ENCODE data around the gene PIGR. TPM values are rescaled to one million over a fixed set of nuclear protein-coding genes. Genes with fewer than 3 reads are reported as not detected.

Gene PIGR
- total and polyA plus RNA-seq, 9 of the 15 experiments (the other 6 are each of a cell fraction or from before 2014, with no cell fraction given), result 0.01 to 1.5 (median 0.03) TPM; not detected in 4

DNA sequence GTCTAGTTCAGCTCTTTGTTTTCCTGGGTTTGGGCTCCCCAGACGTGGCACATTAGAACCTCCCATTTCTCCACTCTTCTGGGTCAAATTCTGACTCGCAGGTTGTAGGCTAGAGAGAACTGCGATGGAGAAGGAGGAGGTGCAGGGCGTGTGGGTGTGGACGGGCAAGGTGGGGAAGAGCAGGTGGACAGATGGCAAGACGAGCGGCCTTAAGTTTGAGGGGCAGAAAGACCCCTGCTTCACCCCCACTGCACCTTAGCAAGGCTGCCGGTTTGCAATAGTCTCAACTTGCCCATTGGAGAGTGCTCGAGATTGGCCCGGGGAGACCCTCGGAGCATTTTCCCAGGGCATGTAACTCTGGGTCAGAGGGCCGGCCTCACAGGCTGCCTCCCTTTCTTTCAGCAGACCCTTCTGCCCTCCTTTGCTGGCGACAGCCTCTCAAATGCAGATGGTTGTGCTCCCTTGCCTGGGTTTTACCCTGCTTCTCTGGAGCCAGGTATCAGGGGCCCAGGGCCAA, 47.3 kb downstream of the PIGR start (continued):
- TF ChIP-seq, protein P1, sequence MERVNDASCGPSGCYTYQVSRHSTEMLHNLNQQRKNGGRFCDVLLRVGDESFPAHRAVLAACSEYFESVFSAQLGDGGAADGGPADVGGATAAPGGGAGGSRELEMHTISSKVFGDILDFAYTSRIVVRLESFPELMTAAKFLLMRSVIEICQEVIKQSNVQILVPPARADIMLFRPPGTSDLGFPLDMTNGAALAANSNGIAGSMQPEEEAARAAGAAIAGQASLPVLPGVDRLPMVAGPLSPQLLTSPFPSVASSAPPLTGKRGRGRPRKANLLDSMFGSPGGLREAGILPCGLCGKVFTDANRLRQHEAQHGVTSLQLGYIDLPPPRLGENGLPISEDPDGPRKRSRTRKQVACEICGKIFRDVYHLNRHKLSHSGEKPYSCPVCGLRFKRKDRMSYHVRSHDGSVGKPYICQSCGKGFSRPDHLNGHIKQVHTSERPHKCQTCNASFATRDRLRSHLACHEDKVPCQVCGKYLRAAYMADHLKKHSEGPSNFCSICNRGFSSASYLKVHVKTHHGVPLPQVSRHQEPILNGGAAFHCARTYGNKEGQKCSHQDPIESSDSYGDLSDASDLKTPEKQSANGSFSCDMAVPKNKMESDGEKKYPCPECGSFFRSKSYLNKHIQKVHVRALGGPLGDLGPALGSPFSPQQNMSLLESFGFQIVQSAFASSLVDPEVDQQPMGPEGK (CRISPR knock-in tag; IDR thresholded peaks at IDR 0.05; ENCODE audit: borderline replicate concordance), result no peak
- TF ChIP-seq MED1 (CRISPR knock-in tag; IDR thresholded peaks at IDR 0.05; ENCODE audit: borderline replicate concordance), result no peak
- TF ChIP-seq, protein P2, sequence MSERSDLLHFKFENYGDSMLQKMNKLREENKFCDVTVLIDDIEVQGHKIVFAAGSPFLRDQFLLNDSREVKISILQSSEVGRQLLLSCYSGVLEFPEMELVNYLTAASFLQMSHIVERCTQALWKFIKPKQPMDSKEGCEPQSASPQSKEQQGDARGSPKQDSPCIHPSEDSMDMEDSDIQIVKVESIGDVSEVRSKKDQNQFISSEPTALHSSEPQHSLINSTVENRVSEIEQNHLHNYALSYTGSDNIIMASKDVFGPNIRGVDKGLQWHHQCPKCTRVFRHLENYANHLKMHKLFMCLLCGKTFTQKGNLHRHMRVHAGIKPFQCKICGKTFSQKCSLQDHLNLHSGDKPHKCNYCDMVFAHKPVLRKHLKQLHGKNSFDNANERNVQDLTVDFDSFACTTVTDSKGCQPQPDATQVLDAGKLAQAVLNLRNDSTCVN (CRISPR knock-in tag; IDR thresholded peaks at IDR 0.05), result no peak
- TF ChIP-seq IFI16 (CRISPR knock-in tag; IDR thresholded peaks at IDR 0.05), result no peak
- no peak for TF ChIP-seq ZNF644 (tag; IDR thresholded peaks at IDR 0.05; ENCODE audit: low read depth)
- TF ChIP-seq RFX7 (CRISPR knock-in tag; IDR thresholded peaks at IDR 0.05), result no peak
- TF ChIP-seq TRIM24 (IDR thresholded peaks at IDR 0.05), result no peak
